Upper lobe of left lung (tissue), 6 donors: ENCODE results near the gene PDE4D. TPM values are rescaled to one million over a fixed set of nuclear protein-coding genes. Genes with fewer than 3 reads are reported as not detected.

Source experiments
- ATAC-seq, 2 donors: fragments of 200-7000 bp; cut with Tn5 transposase; one replicate each; pipeline ENCODE4 v1.9.1; 2022; ENCODE audit warnings: mild to moderate bottlenecking in 2 of 2, moderate library complexity in 2 of 2; ENCODE audit not compliant: low FRiP score in 2 of 2
- DNase-seq, 2 donors: peaks; one replicate each; pipeline ENCODE4 v3.0.0-alpha.2; 2019 to 2020
- H3K27ac ChIP-seq, 4 donors: fragments of 200-600 bp; sonication (generic); one replicate each; pipeline ENCODE4 v1.5.1; 2016 to 2019
- H3K27me3 ChIP-seq, 4 donors: fragments of 200-600 bp; sonication (generic); one replicate each; pipeline ENCODE4 v1.5.1; 2017 to 2019
- H3K36me3 ChIP-seq, 4 donors: fragments of 200-600 bp; sonication (generic); one replicate each; pipeline ENCODE4 v1.5.1; 2016 to 2019
- H3K4me1 ChIP-seq, 4 donors: fragments of 200-600 bp; sonication (generic); one replicate each; pipeline ENCODE4 v1.5.1; 2018 to 2019
- H3K4me3 ChIP-seq, 4 donors: fragments of 200-600 bp; sonication (generic); one replicate each; pipeline ENCODE4 v1.5.1; 2017 to 2019; ENCODE audit warnings: mild to moderate bottlenecking in 2 of 4, moderate library complexity in 1 of 4
- H3K9me3 ChIP-seq, 4 donors: fragments of 200-600 bp; sonication (generic); one replicate each; pipeline ENCODE4 v1.5.1; 2018 to 2019
- EP300 ChIP-seq, 4 donors: sonication (generic); formaldehyde crosslinking; IDR thresholded peaks; one replicate each; pipeline ENCODE4 v1.5.1; 2017; ENCODE audit warnings: antibody characterized with exemption in 4 of 4, control low read depth in 2 of 4
- POLR2A ChIP-seq, 4 donors: fragments of 450-650 bp; IDR thresholded peaks; one replicate each; pipeline ENCODE4 v1.5.1; 2016 to 2017; ENCODE audit warnings: antibody characterized with exemption in 4 of 4, mild to moderate bottlenecking in 2 of 4
- POLR2AphosphoS5 ChIP-seq, 2 donors: sonication (generic); formaldehyde crosslinking; IDR thresholded peaks; one replicate each; pipeline ENCODE4 v1.5.1; 2017; ENCODE audit warnings: antibody characterized with exemption in 2 of 2
- WGBS, 2 donors: methylation state at CpG; one replicate each; pipeline ENCODE4 v1.1.5; 2017 to 2018; 5-methylcytosine and 5-hydroxymethylcytosine counted together
- total RNA-seq, 6 donors: library from RNA; depleted of rRNA in 4 of 6; stranded (reverse); fragments of >200 nt in 4 of 6; gene quantifications; one replicate each; pipeline versions ENCODE4 v1.1.0 to v1.2.1, GENCODE V29; 2016 to 2021
- TF ChIP-seq, protein P1 (sequence below), 6 experiments: fragments of 450-650 bp in 4 of 6; fragments of 200-600 bp in 2 of 6; sonication (generic) in 2 of 6; IDR thresholded peaks; one replicate each; pipeline ENCODE4 v1.5.1; 2016 to 2019; ENCODE audit warnings: antibody characterized with exemption in 6 of 6
- donor health status: DM: no; HTN: no; CAD: no; lungs with moderate emphysema.
- donor health status: DM: no; HTN: yes; CAD: no; lungs with severe emphysema.

PDE4D gene
- total RNA-seq, 6 donors from 2014 or later = 50.4 to 188 (median 84.0) TPM

DNA sequence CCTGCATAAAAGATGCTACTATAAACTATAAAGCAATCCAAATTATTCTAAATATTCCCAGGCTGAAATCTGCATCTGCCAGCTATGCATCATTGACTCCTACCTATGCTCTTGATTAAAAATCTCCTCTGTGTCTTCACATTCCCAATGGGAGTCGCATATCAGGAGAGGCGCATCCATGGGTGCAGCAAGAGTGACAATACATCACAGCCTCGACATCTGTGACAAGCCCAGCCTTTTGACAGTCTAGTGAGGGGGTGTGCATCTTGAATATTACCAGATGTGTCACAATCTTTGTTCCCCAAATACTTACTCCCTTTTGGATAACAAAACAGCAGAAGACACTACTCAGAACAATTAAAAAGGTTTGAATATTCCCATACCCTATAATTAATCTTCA is 171.8 kb downstream of the PDE4D start:
- no peak for DNase-seq
- Histone ChIP-seq H3K27me3 (no peaks in the 10 kb centered on the region), H3K9me3 (no peaks in the 10 kb centered on the region), H3K4me3 (no peak overlapping the region), H3K27ac (no peak overlapping the region), H3K36me3 (no peaks in the 10 kb centered on the region), H3K4me1 (no peaks in the 10 kb centered on the region)
- TF ChIP-seq EP300 (IDR thresholded peaks at IDR 0.05) (no peak), POLR2AphosphoS5 (IDR thresholded peaks at IDR 0.05) (no peak), POLR2A (IDR thresholded peaks at IDR 0.05) (no peak)
- TF ChIP-seq, protein P1, sequence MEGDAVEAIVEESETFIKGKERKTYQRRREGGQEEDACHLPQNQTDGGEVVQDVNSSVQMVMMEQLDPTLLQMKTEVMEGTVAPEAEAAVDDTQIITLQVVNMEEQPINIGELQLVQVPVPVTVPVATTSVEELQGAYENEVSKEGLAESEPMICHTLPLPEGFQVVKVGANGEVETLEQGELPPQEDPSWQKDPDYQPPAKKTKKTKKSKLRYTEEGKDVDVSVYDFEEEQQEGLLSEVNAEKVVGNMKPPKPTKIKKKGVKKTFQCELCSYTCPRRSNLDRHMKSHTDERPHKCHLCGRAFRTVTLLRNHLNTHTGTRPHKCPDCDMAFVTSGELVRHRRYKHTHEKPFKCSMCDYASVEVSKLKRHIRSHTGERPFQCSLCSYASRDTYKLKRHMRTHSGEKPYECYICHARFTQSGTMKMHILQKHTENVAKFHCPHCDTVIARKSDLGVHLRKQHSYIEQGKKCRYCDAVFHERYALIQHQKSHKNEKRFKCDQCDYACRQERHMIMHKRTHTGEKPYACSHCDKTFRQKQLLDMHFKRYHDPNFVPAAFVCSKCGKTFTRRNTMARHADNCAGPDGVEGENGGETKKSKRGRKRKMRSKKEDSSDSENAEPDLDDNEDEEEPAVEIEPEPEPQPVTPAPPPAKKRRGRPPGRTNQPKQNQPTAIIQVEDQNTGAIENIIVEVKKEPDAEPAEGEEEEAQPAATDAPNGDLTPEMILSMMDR (IDR thresholded peaks at IDR 0.05) = no peak
- no peak for ATAC-seq
- 88% methylated on average over 3 of the region's 3 CpGs for WGBS, 2 donors

DNA sequence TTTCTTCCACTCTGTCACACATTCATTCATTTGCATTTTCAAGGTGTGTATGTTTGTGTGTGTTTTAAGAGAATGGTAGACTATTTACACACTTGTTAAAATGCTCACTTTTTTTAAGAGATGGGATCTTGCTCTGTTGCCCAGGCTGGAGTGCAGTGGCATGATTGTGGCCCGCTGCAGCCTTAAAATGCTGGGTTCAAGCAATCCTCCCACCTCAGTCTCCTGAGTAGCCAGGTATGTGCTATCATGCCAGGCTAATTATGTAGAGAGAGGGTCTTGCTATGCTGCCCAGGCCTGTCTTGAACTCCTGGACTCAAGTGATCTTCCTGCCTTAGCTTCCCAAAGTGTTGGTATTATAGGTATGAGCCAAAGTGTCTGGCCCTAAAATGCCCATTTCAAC is 173.5 kb downstream of the PDE4D start:
- Histone ChIP-seq H3K27me3 (no peaks in the 10 kb centered on the region), H3K9me3 (no peaks in the 10 kb centered on the region), H3K4me3 (no peak overlapping the region), H3K4me1 (no peaks in the 10 kb centered on the region), H3K27ac (no peak overlapping the region), H3K36me3 (no peaks in the 10 kb centered on the region)
- no peak for TF ChIP-seq EP300 (IDR thresholded peaks at IDR 0.05)
- TF ChIP-seq, protein P1 (IDR thresholded peaks at IDR 0.05) = no peak
- TF ChIP-seq POLR2A (IDR thresholded peaks at IDR 0.05) = no peak
- no peak for TF ChIP-seq POLR2AphosphoS5 (IDR thresholded peaks at IDR 0.05)
- DNase-seq = no peak
- WGBS, 2 donors = 91 to 100% methylated on average over 1 of the region's 1 CpG
- no peak for ATAC-seq

DNA sequence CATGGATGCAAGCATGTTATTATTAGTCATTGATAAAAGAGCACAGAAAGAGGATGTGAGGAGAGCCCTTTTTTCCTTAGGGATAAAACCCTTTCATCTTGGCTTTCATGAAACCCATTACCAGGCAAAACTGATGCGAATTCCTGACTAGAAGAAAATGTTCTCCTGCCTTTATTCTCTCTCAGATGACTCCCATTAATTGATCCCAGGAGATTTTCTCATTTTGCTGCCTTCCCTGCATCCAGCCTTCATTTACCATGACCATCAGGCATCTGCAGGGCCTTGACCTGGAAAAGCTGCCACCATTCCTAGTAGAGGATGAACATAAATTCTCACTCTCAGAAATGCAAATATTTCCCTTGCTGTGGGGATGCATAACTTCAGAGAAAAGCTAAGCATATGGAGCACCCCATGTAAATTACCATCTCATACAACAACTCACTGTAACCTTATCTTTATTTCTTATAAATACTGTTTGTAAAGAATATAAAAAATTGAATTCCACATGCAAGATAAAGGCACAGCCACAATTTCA is 176.5 kb downstream of the PDE4D start:
- Histone ChIP-seq H3K9me3 (peaks cover 0 to 9% (median 0%) of the 10 kb centered on the region in 4 donors), H3K27ac (no peak overlapping the region), H3K4me1 (no peaks in the 10 kb centered on the region), H3K27me3 (no peaks in the 10 kb centered on the region), H3K4me3 (no peak overlapping the region), H3K36me3 (no peaks in the 10 kb centered on the region)
- 0 to 80% methylated on average over 1 of the region's 1 CpG for WGBS, 2 donors
- DNase-seq (no peak), ATAC-seq (no peak)
- TF ChIP-seq EP300 (IDR thresholded peaks at IDR 0.05) (no peak), POLR2AphosphoS5 (IDR thresholded peaks at IDR 0.05) (no peak), POLR2A (IDR thresholded peaks at IDR 0.05) (no peak)
- TF ChIP-seq, protein P1 (IDR thresholded peaks at IDR 0.05) = no peak

DNA sequence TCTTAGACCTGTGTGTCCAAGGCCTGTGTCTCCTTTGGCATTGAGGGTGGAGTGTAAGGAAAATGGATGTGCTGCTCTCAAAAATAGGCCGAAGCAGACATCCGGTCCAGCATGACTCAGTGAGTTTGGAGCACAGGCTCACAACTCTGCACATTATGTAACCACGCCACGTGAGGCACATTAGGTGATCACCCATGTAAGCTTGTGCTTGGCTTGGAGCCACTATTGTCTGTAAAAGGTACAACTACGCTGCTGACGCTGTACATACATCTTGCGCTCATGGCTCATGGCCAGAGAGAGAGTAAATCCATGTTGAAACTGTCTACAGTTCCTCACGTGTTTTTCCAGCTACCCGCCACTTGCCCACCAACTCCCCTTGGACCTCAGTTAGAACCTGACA is 177.5 kb downstream of the PDE4D start:
- H3K4me1 ChIP-seq = no peaks in the 10 kb centered on the region
- ATAC-seq (no peak), DNase-seq (no peak)
- no peak overlapping the region for H3K27ac ChIP-seq
- TF ChIP-seq POLR2AphosphoS5 (IDR thresholded peaks at IDR 0.05) (no peak), POLR2A (IDR thresholded peaks at IDR 0.05) (no peak), EP300 (IDR thresholded peaks at IDR 0.05) (no peak)
- TF ChIP-seq, protein P1 (IDR thresholded peaks at IDR 0.05) = no peak
- peaks cover 0 to 9% (median 0%) of the 10 kb centered on the region in 4 donors for H3K9me3 ChIP-seq
- no peak overlapping the region for H3K4me3 ChIP-seq
- no peaks in the 10 kb centered on the region for H3K36me3 ChIP-seq
- WGBS, 2 donors = 90 to 92% methylated on average over 9 of the region's 9 CpGs
- H3K27me3 ChIP-seq = no peaks in the 10 kb centered on the region

DNA sequence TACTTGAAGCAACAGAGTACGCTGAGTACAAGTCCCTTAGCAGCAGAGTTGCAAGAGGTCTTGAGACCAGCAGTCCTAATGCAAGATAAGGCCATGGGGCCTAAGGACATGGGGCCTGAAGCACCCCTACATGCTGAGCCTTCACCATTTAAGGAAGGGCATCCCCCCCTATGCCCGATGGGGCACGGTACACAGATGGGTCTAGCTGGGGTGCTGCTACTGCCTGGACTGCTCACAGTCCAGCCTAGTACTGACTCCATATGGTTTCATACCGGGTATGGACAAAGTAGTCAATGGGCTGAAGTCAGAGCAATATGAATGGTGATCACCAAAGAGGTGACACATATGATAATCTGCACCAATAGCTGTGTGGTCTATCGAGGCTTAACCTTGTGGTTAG is 178.3 kb downstream of the PDE4D start:
- 91 to 95% methylated on average over 4 to 5 of the region's 5 CpGs for WGBS, 2 donors
- Histone ChIP-seq H3K27ac (no peak overlapping the region), H3K36me3 (no peaks in the 10 kb centered on the region), H3K4me3 (no peak overlapping the region), H3K9me3 (peaks cover 0 to 9% (median 0%) of the 10 kb centered on the region in 4 donors), H3K4me1 (peaks cover 0 to under 1% (median 0%) of the 10 kb centered on the region in 4 donors), H3K27me3 (no peaks in the 10 kb centered on the region)
- no peak for DNase-seq
- TF ChIP-seq POLR2A (IDR thresholded peaks at IDR 0.05) (no peak), POLR2AphosphoS5 (IDR thresholded peaks at IDR 0.05) (no peak), EP300 (IDR thresholded peaks at IDR 0.05) (no peak)
- TF ChIP-seq, protein P1 (IDR thresholded peaks at IDR 0.05) = no peak
- peak in 1 of 2 donors; percentile 63 for ATAC-seq
